Natural killer cell (primary cell): ENCODE data around the gene ITCH. TPM values are rescaled to one million over a fixed set of nuclear protein-coding genes. Genes with fewer than 3 reads are reported as not detected.
"Not testable (repeated sequence)": the region's sequence is repeated elsewhere in the genome, so short reads cannot be mapped to it uniquely, and the experiment has no call there.

ENCODE experiments used
- ATAC-seq, 3 donors: fragments of 150-1000 bp in 2 of 3; fragments of 200-7000 bp in 1 of 3; cut with Tn5 transposase; 1 replicate in 1 of 3; 2 replicates in 2 of 3; pipeline ENCODE4 v1.10.0; 2021; ENCODE audit warnings: mild to moderate bottlenecking in 2 of 3, moderate library complexity in 2 of 3
- DNase-seq, 2 donors: peaks; one replicate each; pipeline versions ENCODE4 v3.0.0 to v3.0.0-alpha.2; 2013 to 2021; ENCODE audit warnings: mixed read lengths in 1 of 2
- H3K27ac ChIP-seq: one replicate; pipeline ENCODE4 v1.5.1; 2013; ENCODE audit warnings: mild to moderate bottlenecking, low read length
- H3K27me3 ChIP-seq: one replicate; pipeline ENCODE4 v1.6.1; 2013; ENCODE audit warnings: low read length; ENCODE audit not compliant: control insufficient read depth, insufficient read depth
- H3K36me3 ChIP-seq: one replicate; pipeline ENCODE4 v1.6.1; 2013; ENCODE audit warnings: low read length; ENCODE audit not compliant: control insufficient read depth, insufficient read depth
- H3K4me1 ChIP-seq: one replicate; pipeline ENCODE4 v1.6.1; 2013; ENCODE audit warnings: low read length; ENCODE audit not compliant: control insufficient read depth, insufficient read depth
- H3K4me3 ChIP-seq: one replicate; pipeline ENCODE4 v1.5.1; 2013; ENCODE audit warnings: low read length
- H3K9me3 ChIP-seq: one replicate; pipeline ENCODE4 v1.6.1; 2013; ENCODE audit warnings: low read length; ENCODE audit not compliant: control insufficient read depth, insufficient read depth
- H3K27ac Mint-ChIP-seq, 2 donors: one replicate each; pipeline ENCODE4 v1.8.0; 2022; ENCODE audit warnings: mild to moderate bottlenecking in 2 of 2, mixed read lengths in 2 of 2, moderate library complexity in 1 of 2
- H3K27me3 Mint-ChIP-seq, 2 donors: one replicate each; pipeline ENCODE4 v1.8.0; 2022; ENCODE audit warnings: low read depth in 2 of 2, mixed read lengths in 2 of 2
- H3K36me3 Mint-ChIP-seq: one replicate; pipeline ENCODE4 v1.8.0; 2022; ENCODE audit warnings: mixed read lengths
- H3K4me1 Mint-ChIP-seq, 2 donors: one replicate each; pipeline ENCODE4 v1.8.0; 2022; ENCODE audit warnings: mixed read lengths in 2 of 2
- H3K4me3 Mint-ChIP-seq: one replicate; pipeline ENCODE4 v1.8.0; 2022; ENCODE audit warnings: mild to moderate bottlenecking, moderate library complexity, mixed read lengths
- H3K9me3 Mint-ChIP-seq, 2 donors: one replicate each; pipeline ENCODE4 v1.8.0; 2022; ENCODE audit warnings: mixed read lengths in 2 of 2
- WGBS: methylation state at CpG from one replicate; pipeline ENCODE4 v1.1.7; 2013; ENCODE audit warnings: missing lambda C conversion rate; ENCODE audit not compliant: insufficient coverage; 5-methylcytosine and 5-hydroxymethylcytosine counted together
- intact Hi-C: fragments of 100-400 bp; cut with micrococcal nuclease; formaldehyde crosslinking; loops from one replicate; pipeline ENCODE4 v1.14.2; 2022
- total RNA-seq, 4 donors: library from RNA; stranded (reverse); fragments of 120-200 nt in 1 of 4; gene quantifications; one replicate each; pipeline versions ENCODE4 v1.2.3 to v1.2.4, GENCODE V29; 2013 to 2022
- TF ChIP-seq, protein P1 (sequence below): fragments of 200-600 bp; IDR thresholded peaks from one replicate; pipeline ENCODE4 v1.8.0; 2022; ENCODE audit warnings: antibody characterized with exemption

ITCH gene
- total RNA-seq, 3 donors from 2014 or later (not counting 1 experiment from before 2014, with no cell fraction given) = 157 to 182 (median 163) TPM

DNA sequence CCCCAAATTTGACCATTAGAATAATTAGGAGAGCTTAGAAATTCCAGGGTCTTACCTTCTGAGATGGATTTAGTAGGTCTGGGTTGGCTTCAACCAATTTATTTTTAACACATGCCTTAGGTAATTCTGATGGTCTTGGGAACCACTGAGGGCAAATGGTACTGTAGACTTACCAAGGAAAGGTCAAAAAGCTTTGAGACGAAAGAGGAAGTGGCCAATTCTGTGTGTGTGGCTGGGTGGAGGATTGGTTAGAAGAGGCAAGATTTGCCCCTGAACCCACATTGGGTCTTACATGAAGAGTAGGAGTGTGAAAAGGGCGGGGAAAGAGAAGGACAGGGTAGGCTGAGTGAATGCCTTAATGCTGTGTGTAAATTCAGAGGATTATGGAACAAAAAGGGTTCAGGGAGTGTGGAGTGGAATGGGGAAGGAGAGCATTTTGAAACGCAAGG, 2.7 kb downstream of the ITCH start:
- H3K4me3 ChIP-seq = peak overlapping the region; percentile 24
- Mint-ChIP-seq H3K27ac (peak overlapping the region; percentile 85 to 98), H3K4me1 (peaks cover 59 to 62% of the 10 kb centered on the region in 2 donors), H3K36me3 (no peaks in the 10 kb centered on the region), H3K27me3 (no peaks in the 10 kb centered on the region), H3K4me3 (peak overlapping the region; percentile 100), H3K9me3 (no peaks in the 10 kb centered on the region)
- H3K9me3 ChIP-seq = no peaks in the 10 kb centered on the region
- no peaks in the 10 kb centered on the region for H3K27me3 ChIP-seq
- peaks cover 14% of the 10 kb centered on the region for H3K36me3 ChIP-seq
- peak overlapping the region; percentile 95 for H3K27ac ChIP-seq
- TF ChIP-seq, protein P1, sequence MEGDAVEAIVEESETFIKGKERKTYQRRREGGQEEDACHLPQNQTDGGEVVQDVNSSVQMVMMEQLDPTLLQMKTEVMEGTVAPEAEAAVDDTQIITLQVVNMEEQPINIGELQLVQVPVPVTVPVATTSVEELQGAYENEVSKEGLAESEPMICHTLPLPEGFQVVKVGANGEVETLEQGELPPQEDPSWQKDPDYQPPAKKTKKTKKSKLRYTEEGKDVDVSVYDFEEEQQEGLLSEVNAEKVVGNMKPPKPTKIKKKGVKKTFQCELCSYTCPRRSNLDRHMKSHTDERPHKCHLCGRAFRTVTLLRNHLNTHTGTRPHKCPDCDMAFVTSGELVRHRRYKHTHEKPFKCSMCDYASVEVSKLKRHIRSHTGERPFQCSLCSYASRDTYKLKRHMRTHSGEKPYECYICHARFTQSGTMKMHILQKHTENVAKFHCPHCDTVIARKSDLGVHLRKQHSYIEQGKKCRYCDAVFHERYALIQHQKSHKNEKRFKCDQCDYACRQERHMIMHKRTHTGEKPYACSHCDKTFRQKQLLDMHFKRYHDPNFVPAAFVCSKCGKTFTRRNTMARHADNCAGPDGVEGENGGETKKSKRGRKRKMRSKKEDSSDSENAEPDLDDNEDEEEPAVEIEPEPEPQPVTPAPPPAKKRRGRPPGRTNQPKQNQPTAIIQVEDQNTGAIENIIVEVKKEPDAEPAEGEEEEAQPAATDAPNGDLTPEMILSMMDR = no peak
- ATAC-seq (peak; percentile 35 to 62 (median 60)), DNase-seq (peak; percentile 47 to 53)
- peaks cover 67% of the 10 kb centered on the region for H3K4me1 ChIP-seq
- intact Hi-C loops = loop anchor here (5.0 kb wide), 2 partner anchors 42 to 63 kb away; partner anchors contain the start of gene AHCY
- 15% methylated on average over 3 of the region's 3 CpGs for WGBS

GRCh38 chr20:34367155-34367554, 4.1 kb downstream of the ITCH start:
- Histone ChIP-seq H3K4me1 (peaks cover 67% of the 10 kb centered on the region), H3K27ac (peak overlapping the region; percentile 69)

DNA sequence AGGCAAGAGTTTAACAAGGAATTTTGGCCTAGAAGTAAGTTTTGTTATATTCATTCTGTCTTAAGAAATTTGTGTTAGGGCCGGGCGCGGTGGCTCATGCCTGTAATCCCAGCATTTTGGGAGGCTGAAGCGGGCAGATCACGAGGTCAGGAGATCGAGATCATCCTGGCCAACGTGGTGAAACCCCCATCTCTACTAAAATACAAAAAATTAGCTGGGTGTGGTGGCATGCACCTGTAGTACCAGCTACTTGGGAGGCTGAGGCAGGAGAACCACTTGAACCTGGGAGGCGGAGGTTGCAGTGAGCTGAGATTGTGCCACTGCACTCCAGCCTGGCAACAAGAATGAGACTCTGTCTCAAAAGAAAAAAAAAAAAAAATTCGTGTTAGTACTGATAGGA, 4.8 kb downstream of the ITCH start:
- H3K4me3 ChIP-seq, H3K27me3 ChIP-seq, H3K36me3 Mint-ChIP-seq, ATAC-seq, DNase-seq, H3K27me3 Mint-ChIP-seq, H3K9me3 ChIP-seq, H3K9me3 Mint-ChIP-seq: not testable (repeated sequence)
- Mint-ChIP-seq H3K4me1 (peaks cover 55 to 59% of the 10 kb centered on the region in 2 donors), H3K4me3 (peak overlapping the region; percentile 83), H3K27ac (peak overlapping the region; percentile 85 to 98)
- peaks cover 64% of the 10 kb centered on the region for H3K4me1 ChIP-seq
- WGBS = 87% methylated on average over 5 of the region's 9 CpGs
- peaks cover 24% of the 10 kb centered on the region for H3K36me3 ChIP-seq
- intact Hi-C loops = loop anchor here (1.0 to 5.0 kb wide), 3 partner anchors 8 to 66 kb away; partner anchors contain the start of gene AHCY
- peak overlapping the region; percentile 69 for H3K27ac ChIP-seq

More at GRCh38 chr20:34367155-34367554, 4.1 kb downstream of the ITCH start:
- Histone ChIP-seq H3K36me3 (peaks cover 19% of the 10 kb centered on the region), H3K27me3 (no peaks in the 10 kb centered on the region), H3K4me3 (no peak overlapping the region), H3K9me3 (no peaks in the 10 kb centered on the region)
- Mint-ChIP-seq H3K4me1 (peaks cover 60 to 63% of the 10 kb centered on the region in 2 donors), H3K27ac (peak overlapping the region; percentile 85 to 98), H3K4me3 (peak overlapping the region; percentile 83), H3K9me3 (no peaks in the 10 kb centered on the region), H3K36me3 (no peaks in the 10 kb centered on the region), H3K27me3 (no peaks in the 10 kb centered on the region)
- intact Hi-C loops = loop anchor here (5.0 kb wide), 2 partner anchors 40 to 65 kb away; partner anchors contain the start of gene AHCY
- TF ChIP-seq, protein P1 = no peak
- no peak for ATAC-seq
- 90% methylated on average over 5 of the region's 5 CpGs for WGBS
- DNase-seq = no peak

DNA sequence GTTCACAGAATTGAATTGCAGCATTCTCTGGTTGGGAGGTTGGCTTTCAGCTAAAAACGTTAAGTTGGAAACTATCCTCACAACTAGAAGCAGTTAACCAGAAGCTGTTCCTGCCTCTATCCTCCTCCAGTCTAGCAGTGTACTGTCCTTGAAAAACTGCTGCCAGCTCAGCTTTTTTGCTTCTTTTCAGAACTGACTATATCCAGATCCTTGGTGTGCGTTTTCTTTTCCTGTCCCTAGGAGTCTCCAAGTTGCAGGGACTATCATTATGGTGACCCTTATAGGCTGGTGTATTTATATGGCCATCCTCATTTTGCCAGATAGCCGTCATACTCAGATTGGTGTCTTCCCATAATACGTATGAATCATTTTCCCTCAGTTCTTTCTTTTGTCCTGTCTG, 5.5 kb downstream of the ITCH start:
- peak overlapping the region; percentile 85 to 98 for H3K27ac Mint-ChIP-seq
- peaks cover 50 to 54% of the 10 kb centered on the region in 2 donors for H3K4me1 Mint-ChIP-seq
- Histone ChIP-seq H3K27me3 (no peaks in the 10 kb centered on the region), H3K4me3 (no peak overlapping the region), H3K27ac (peak overlapping the region; percentile 69), H3K9me3 (no peaks in the 10 kb centered on the region), H3K4me1 (peaks cover 63% of the 10 kb centered on the region), H3K36me3 (peaks cover 26% of the 10 kb centered on the region)
- ATAC-seq = no peak
- TF ChIP-seq, protein P1 = no peak
- peak overlapping the region; percentile 83 for H3K4me3 Mint-ChIP-seq
- no peak for DNase-seq
- WGBS = 76% methylated on average over 4 of the region's 4 CpGs
- no peaks in the 10 kb centered on the region for H3K27me3 Mint-ChIP-seq
- intact Hi-C loops = loop anchor here (1.0 to 5.0 kb wide), 3 partner anchors 8 to 66 kb away; partner anchors contain the start of gene AHCY
- no peaks in the 10 kb centered on the region for H3K9me3 Mint-ChIP-seq
- no peaks in the 10 kb centered on the region for H3K36me3 Mint-ChIP-seq
